Right lobe of liver (tissue), 6 donors: Measurements from ENCODE around the gene TMEM245. TPM values are rescaled to one million over a fixed set of nuclear protein-coding genes. Genes with fewer than 3 reads are reported as not detected.

Experiments
- ATAC-seq, 4 donors: fragments of 200-7000 bp; cut with Tn5 transposase; one replicate each; pipeline ENCODE4 v1.9.1; 2020; ENCODE audit warnings: mild to moderate bottlenecking in 4 of 4, moderate library complexity in 4 of 4
- DNase-seq, 3 donors: peaks; one replicate each; pipeline ENCODE4 v3.0.0-alpha.2; 2020
- H3K27ac ChIP-seq, 3 donors: fragments of 200-600 bp; one replicate each; pipeline ENCODE4 v1.8.0; 2022
- H3K27me3 ChIP-seq, 2 donors: fragments of 200-600 bp; one replicate each; pipeline ENCODE4 v1.8.0; 2022
- H3K36me3 ChIP-seq, 4 donors: fragments of 200-600 bp; sonication (generic) in 1 of 4; one replicate each; pipeline versions ENCODE4 v1.5.1 to v1.8.0; 2017 to 2022; ENCODE audit warnings: control low read depth in 1 of 4
- H3K4me1 ChIP-seq, 4 donors: fragments of 200-600 bp; sonication (generic) in 1 of 4; one replicate each; pipeline versions ENCODE4 v1.5.1 to v1.8.0; 2017 to 2022; ENCODE audit warnings: control low read depth in 1 of 4
- H3K4me3 ChIP-seq, 3 donors: fragments of 200-600 bp; one replicate each; pipeline ENCODE4 v1.8.0; 2022
- H3K9me3 ChIP-seq, 4 donors: fragments of 200-600 bp; sonication (generic) in 1 of 4; one replicate each; pipeline versions ENCODE4 v1.5.1 to v1.8.0; 2017 to 2022; ENCODE audit warnings: control low read depth in 1 of 4
- POLR2A ChIP-seq: fragments of 450-650 bp; IDR thresholded peaks from one replicate; pipeline ENCODE4 v1.6.1; 2017; ENCODE audit warnings: antibody characterized with exemption, mild to moderate bottlenecking
- WGBS: methylation state at CpG from one replicate; pipeline ENCODE4 v1.1.6; 2018; ENCODE audit warnings: low coverage, low lambda C conversion rate; ENCODE audit not compliant: insufficient coverage; ENCODE audit errors: missing lambda C conversion rate; 5-methylcytosine and 5-hydroxymethylcytosine counted together
- intact Hi-C, 2 donors: fragments of 100-400 bp; cut with DNase I; formaldehyde crosslinking; loops; one replicate each; pipeline versions ENCODE4 v1.11.2 to v1.14.1; 2022
- total RNA-seq, 6 experiments: library from RNA; depleted of rRNA in 2 of 6; stranded (reverse); fragments of >200 nt in 2 of 6; fragmentation: NEBNext Ultra II Directional in 3 of 6; extraction: Animal tissue kit (Norgen Biotek cat#: 25700) in 3 of 6; gene quantifications; one replicate each; pipeline versions ENCODE4 v1.1.0 to v1.2.4, GENCODE V29; 2016 to 2023
- TF ChIP-seq, protein P1 (sequence below), 4 donors: fragments of 200-600 bp in 3 of 4; fragments of 450-650 bp in 1 of 4; IDR thresholded peaks; one replicate each; pipeline versions ENCODE4 v1.5.1 to v1.8.0; 2016 to 2022; ENCODE audit warnings: antibody characterized with exemption in 4 of 4, mild to moderate bottlenecking in 2 of 4
- donor health status: DM: no; HTN: yes; CAD: no.
- donor health status: DM: no; HTN: no; CAD: no.
- donor health status: DM: no; HTN: no; CAD: no.
- donor health status: DM: no; HTN: yes; CAD: no.
- donor health status: DM: no; HTN: yes; CAD: no.

TMEM245 gene
- total RNA-seq, 6 experiments from 2014 or later = 24.7 to 39.5 (median 36.8) TPM

DNA sequence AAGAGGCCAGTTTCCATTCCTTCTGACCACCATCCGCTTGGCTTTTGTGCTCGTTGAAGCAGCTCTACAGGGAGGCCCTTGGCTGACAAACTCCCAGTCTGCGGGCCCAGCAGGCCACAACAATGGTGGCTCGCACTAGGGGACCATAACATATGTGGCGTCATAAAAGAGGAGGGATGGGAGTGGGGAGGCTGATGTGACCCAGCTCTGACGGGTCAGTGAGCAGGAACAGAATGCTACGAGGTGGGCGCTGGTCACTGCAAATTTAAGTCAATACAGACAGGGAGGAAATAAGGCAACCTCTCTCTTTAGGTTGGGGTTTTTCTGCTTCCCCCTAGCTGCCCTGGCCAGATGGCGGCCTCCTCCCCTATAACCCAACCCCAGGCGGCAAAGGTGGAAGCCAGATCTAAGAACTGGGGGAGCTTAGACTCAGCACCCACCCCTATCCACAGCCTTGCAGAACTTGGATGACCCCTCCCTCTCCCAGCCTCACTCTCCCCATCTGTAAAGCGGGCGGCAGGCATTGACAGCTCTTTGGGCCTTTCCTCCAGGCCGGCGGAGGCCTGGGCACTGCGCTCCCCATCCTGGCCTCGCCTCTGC lies 46.5 kb upstream of the TMEM245 start:
- Histone ChIP-seq H3K27ac (no peak overlapping the region), H3K36me3 (no peaks in the 10 kb centered on the region), H3K9me3 (no peaks in the 10 kb centered on the region), H3K4me1 (no peaks in the 10 kb centered on the region), H3K27me3 (no peaks in the 10 kb centered on the region), H3K4me3 (no peak overlapping the region)
- ATAC-seq = no peak
- intact Hi-C loops = no loop called here
- TF ChIP-seq, protein P1, sequence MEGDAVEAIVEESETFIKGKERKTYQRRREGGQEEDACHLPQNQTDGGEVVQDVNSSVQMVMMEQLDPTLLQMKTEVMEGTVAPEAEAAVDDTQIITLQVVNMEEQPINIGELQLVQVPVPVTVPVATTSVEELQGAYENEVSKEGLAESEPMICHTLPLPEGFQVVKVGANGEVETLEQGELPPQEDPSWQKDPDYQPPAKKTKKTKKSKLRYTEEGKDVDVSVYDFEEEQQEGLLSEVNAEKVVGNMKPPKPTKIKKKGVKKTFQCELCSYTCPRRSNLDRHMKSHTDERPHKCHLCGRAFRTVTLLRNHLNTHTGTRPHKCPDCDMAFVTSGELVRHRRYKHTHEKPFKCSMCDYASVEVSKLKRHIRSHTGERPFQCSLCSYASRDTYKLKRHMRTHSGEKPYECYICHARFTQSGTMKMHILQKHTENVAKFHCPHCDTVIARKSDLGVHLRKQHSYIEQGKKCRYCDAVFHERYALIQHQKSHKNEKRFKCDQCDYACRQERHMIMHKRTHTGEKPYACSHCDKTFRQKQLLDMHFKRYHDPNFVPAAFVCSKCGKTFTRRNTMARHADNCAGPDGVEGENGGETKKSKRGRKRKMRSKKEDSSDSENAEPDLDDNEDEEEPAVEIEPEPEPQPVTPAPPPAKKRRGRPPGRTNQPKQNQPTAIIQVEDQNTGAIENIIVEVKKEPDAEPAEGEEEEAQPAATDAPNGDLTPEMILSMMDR (IDR thresholded peaks at IDR 0.05) = no peak
- TF ChIP-seq POLR2A = no peak
- DNase-seq = no peak
- WGBS = 88% methylated on average over 7 of the region's 16 CpGs

DNA sequence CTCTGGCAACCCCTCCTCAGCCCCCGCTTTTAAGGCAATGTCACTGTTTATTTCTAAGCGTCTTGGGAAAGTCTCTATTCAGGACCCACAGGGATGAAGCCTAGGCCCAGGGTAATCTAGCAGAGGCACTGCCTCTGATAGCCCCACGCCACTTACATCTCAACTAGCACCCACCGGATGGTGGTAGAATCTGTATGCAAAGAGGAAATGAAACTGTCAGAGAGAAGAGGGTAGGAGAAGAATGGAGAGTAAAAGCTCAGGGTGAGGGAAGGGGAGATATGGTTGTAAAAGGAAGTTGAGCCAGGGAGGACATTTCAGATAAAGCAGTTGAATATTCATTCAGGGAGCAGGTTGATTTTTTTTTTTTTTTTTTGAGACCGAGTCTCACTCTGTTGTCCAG lies 44.3 kb upstream of the TMEM245 start:
- Histone ChIP-seq H3K4me3 (no peak overlapping the region), H3K27me3 (no peaks in the 10 kb centered on the region), H3K4me1 (no peaks in the 10 kb centered on the region), H3K9me3 (no peaks in the 10 kb centered on the region), H3K27ac (no peak overlapping the region), H3K36me3 (no peaks in the 10 kb centered on the region)
- 67% methylated on average over 4 of the region's 5 CpGs for WGBS
- ATAC-seq = no peak
- intact Hi-C loops = no loop called here
- no peak for TF ChIP-seq POLR2A
- DNase-seq = no peak

DNA sequence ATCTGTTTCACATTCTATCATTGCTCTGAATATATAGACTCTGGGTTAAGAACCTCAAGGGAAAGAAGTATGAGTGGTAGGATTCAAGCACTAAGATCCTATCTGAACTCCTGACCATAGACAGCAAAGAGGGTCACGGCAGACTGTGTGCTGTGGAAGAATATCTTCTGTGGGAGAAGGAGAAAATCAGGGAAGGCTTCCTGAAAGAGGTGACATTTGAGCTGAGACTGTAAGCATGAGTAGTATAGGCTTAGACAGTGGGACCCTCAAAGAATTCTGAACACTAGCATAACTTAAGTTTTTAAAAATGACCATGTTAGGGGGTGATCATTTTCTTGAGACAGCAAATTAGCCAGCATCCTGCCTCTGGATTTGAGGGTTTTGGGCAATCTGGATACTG lies 43.4 kb upstream of the TMEM245 start:
- intact Hi-C loops = no loop called here
- no peak for ATAC-seq
- WGBS = 89% methylated on average over 1 of the region's 1 CpG

DNA sequence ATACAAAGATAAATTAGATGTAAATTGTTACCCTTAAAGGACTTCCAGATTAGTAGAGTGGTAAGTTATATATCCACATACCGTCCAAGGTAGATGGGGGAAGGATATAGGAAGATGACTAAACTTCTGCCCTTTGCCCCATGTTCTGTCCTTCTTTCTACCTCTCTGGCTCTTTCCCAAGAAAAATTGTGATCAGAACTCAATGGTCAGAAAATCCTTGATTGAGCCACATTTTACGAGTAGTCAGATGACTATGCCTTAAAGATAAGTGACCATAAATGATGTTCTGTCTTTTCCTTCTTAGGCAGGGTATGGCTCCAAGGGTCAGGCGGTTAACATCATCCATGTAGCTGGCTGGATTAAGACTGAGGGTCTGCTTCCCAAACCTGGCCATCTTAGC lies 42.9 kb upstream of the TMEM245 start:
- 78% methylated on average over 3 of the region's 3 CpGs for WGBS
- no peak for TF ChIP-seq POLR2A
- TF ChIP-seq, protein P1 (IDR thresholded peaks at IDR 0.05) = no peak
- intact Hi-C loops = no loop called here
- H3K9me3 ChIP-seq = no peaks in the 10 kb centered on the region
- no peak for ATAC-seq
- no peaks in the 10 kb centered on the region for H3K27me3 ChIP-seq
- H3K36me3 ChIP-seq = no peaks in the 10 kb centered on the region
- H3K27ac ChIP-seq = no peak overlapping the region
- DNase-seq = no peak
- no peaks in the 10 kb centered on the region for H3K4me1 ChIP-seq
- H3K4me3 ChIP-seq = no peak overlapping the region

More for the DNA sequence above, 43.4 kb upstream of the TMEM245 start:
- Histone ChIP-seq H3K27ac (no peak overlapping the region), H3K9me3 (no peaks in the 10 kb centered on the region), H3K4me3 (no peak overlapping the region), H3K27me3 (no peaks in the 10 kb centered on the region), H3K36me3 (no peaks in the 10 kb centered on the region), H3K4me1 (no peaks in the 10 kb centered on the region)
- DNase-seq = no peak
- TF ChIP-seq, protein P1 (IDR thresholded peaks at IDR 0.05) = no peak
- no peak for TF ChIP-seq POLR2A

DNA sequence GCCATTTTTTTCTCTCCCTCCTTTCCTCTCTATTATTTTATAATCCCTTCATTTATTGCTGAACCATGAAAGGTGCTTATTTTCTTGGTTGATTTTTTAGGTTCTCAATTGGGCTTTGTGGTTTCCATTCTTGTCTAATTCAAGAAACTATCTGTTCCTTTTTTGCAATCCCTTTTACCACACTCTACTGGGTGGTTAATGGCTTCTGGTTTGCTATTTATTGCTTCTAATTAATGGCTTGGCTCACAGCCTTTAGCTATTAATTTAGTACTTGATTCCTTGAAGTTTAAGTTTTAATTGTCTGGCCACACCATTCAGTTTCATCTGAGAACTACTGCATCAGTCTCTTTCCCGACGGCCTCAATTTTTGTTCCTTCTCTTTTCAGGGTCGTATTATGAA lies 41.7 kb upstream of the TMEM245 start:
- ATAC-seq = no peak
- 86% methylated on average over 3 of the region's 3 CpGs for WGBS
- H3K9me3 ChIP-seq = no peaks in the 10 kb centered on the region
- TF ChIP-seq, protein P1 (IDR thresholded peaks at IDR 0.05) = no peak
- no peak for TF ChIP-seq POLR2A
- intact Hi-C loops = no loop called here
- H3K27me3 ChIP-seq = no peaks in the 10 kb centered on the region
- H3K36me3 ChIP-seq = no peaks in the 10 kb centered on the region
- H3K27ac ChIP-seq = no peak overlapping the region
- H3K4me3 ChIP-seq = no peak overlapping the region
- H3K4me1 ChIP-seq = no peaks in the 10 kb centered on the region
- DNase-seq = no peak
